Prostate gland (tissue), 2 donors: ENCODE measurements around the gene MYBL2. TPM values are rescaled to one million over a fixed set of nuclear protein-coding genes. Genes with fewer than 3 reads are reported as not detected.

Experiments
- DNase-seq: peaks from one replicate; pipeline ENCODE4 v3.0.0-alpha.2; 2019; ENCODE audit warnings: low spot score
- H3K27ac ChIP-seq, 2 donors: fragments of 200-600 bp; sonication (generic); 2 replicates each; pipeline ENCODE4 v1.5.1; 2017 to 2019
- H3K27me3 ChIP-seq: fragments of 200-600 bp; sonication (generic); replicated peaks from 2 replicates; pipeline ENCODE4 v1.5.1; 2019; ENCODE audit not compliant: insufficient read depth
- H3K36me3 ChIP-seq, 2 donors: fragments of 200-600 bp; sonication (generic); 1 replicate in 1 of 2; 2 replicates in 1 of 2; pipeline versions ENCODE4 v1.5.1 to v1.8.1; 2017 to 2019
- H3K4me1 ChIP-seq: fragments of 200-600 bp; sonication (generic); replicated peaks from 2 replicates; pipeline ENCODE4 v1.5.1; 2019
- H3K4me3 ChIP-seq, 2 donors: fragments of 200-600 bp; sonication (generic); 2 replicates each; pipeline ENCODE4 v1.5.1; 2017 to 2019
- H3K9me3 ChIP-seq: fragments of 200-600 bp; sonication (generic); 2 replicates; pipeline ENCODE4 v1.5.1; 2017
- CTCF ChIP-seq, 4 experiments: fragments of 200-600 bp in 2 of 4; fragments of 450-650 bp in 2 of 4; sonication (generic) in 2 of 4; IDR thresholded peaks; 1 replicate in 3 of 4; 2 replicates in 1 of 4; pipeline ENCODE4 v1.5.1; 2016 to 2019; ENCODE audit warnings: antibody characterized with exemption in 4 of 4, mild to moderate bottlenecking in 2 of 4, moderate library complexity in 2 of 4
- POLR2A ChIP-seq: fragments of 450-650 bp; IDR thresholded peaks from one replicate; pipeline ENCODE4 v1.6.1; 2016; ENCODE audit warnings: antibody characterized with exemption, mild to moderate bottlenecking
- POLR2AphosphoS5 ChIP-seq: sonication (generic); formaldehyde crosslinking; IDR thresholded peaks from one replicate; pipeline ENCODE4 v1.6.1; 2017; ENCODE audit warnings: antibody characterized with exemption
- WGBS: methylation state at CpG from one replicate; pipeline ENCODE4 v1.1.5; 2018; 5-methylcytosine and 5-hydroxymethylcytosine counted together
- intact Hi-C: fragments of 100-400 bp; cut with DNase I; formaldehyde crosslinking; loops from one replicate; pipeline ENCODE4 v1.14.2; 2022
- total RNA-seq, 2 donors: library from RNA; depleted of rRNA; stranded (reverse); fragments of >200 nt; gene quantifications; one replicate each; pipeline ENCODE4 v1.1.0, GENCODE V29; 2016

Gene MYBL2
- total RNA-seq, 2 donors from 2014 or later, result 0.36 to 11.6 TPM

DNA sequence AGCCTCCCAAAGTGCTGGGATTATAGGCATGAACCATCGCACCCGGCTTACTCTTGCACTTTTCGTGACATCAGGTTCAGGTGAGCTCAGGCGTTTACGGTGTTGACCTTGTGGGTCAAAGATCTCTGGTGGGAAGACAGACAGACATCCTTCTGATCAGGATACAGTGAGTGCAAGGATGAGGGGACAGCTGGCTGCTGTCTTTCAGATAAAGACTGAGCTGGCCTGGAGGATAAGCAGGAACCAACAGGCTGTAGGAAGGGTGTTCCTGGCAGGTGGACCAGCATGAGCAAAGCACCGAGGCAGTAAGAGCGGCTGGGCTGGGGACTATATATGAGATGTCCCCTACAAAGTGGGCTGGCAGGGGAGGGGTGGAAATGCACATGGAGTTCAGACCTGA is 71.0 kb downstream of the MYBL2 start:
- Histone ChIP-seq H3K27ac (no peak overlapping the region), H3K27me3 (no peaks in the 10 kb centered on the region), H3K36me3 (no peaks in the 10 kb centered on the region), H3K4me1 (no peaks in the 10 kb centered on the region), H3K9me3 (no peaks in the 10 kb centered on the region), H3K4me3 (no peak overlapping the region)
- intact Hi-C loops, result no loop called here
- no peak for TF ChIP-seq POLR2AphosphoS5
- TF ChIP-seq CTCF (IDR thresholded peaks at IDR 0.05), result no peak
- no peak for TF ChIP-seq POLR2A
- WGBS, result 90% methylated on average over 7 of the region's 7 CpGs
- no peak for DNase-seq

- Histone ChIP-seq H3K27ac (no peak overlapping the region), H3K4me3 (no peak overlapping the region), H3K36me3 (no peaks in the 10 kb centered on the region), H3K27me3 (no peaks in the 10 kb centered on the region), H3K4me1 (no peaks in the 10 kb centered on the region), H3K9me3 (no peaks in the 10 kb centered on the region)
- no peak for TF ChIP-seq POLR2A
- no peak for TF ChIP-seq POLR2AphosphoS5
- no peak for TF ChIP-seq CTCF (IDR thresholded peaks at IDR 0.05)
- intact Hi-C loops, result no loop called here
- 85% methylated on average over 9 of the region's 9 CpGs for WGBS
- DNase-seq, result no peak
These were observed 72.3 kb downstream of the MYBL2 start for GRCh38 chr20:43739148-43739749.

DNA sequence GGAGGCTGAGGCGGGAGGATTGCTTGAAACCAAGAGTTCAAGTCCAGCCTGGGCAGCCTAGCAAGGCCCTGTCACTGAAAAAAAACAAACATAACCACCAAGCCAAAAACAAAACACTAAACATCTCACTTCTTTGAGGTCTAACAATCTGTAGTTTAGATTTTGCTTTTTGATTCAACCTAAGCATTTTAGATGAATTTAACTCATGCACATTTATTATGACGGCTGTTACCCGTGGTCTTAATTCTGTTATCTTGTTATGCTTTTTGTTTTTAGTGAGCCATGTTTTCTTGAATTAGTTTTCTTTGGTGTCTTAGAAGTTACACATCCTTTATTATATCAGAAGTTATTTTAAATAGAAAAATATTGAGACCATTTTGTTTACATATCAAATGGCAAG is 73.7 kb downstream of the MYBL2 start:
- H3K4me1 ChIP-seq, result no peaks in the 10 kb centered on the region
- no peak for TF ChIP-seq POLR2A
- 95% methylated on average over 3 of the region's 3 CpGs for WGBS
- intact Hi-C loops, result no loop called here
- no peak overlapping the region for H3K4me3 ChIP-seq
- no peaks in the 10 kb centered on the region for H3K9me3 ChIP-seq
- no peaks in the 10 kb centered on the region for H3K36me3 ChIP-seq
- H3K27ac ChIP-seq, result no peak overlapping the region
- peaks cover 6% of the 10 kb centered on the region for H3K27me3 ChIP-seq
- DNase-seq, result no peak

DNA sequence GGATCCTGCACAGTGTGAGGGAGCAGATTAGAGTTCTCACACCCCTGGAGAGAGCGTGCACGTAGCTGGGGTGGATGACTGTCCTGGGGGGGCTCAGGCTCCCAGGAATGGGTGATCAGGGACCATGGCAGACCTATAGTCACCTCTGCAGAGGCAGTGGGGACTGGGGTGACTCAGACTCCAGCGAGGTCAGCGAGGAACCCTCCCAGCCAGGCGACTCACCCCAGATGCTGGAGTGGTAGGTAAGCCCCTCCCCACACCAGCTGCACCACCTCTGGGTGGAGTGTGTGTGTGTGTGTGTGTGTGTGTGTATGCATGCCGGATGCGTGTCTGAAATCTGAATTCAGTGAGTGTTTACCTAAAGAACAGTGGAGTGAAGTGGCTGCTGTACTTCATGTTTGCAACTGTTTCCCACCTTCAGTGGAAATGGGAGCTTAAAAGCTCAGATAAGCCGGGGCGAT is 77.3 kb downstream of the MYBL2 start:
- no peaks in the 10 kb centered on the region for H3K36me3 ChIP-seq
- H3K4me1 ChIP-seq, result no peaks in the 10 kb centered on the region
- intact Hi-C loops, result no loop called here
- TF ChIP-seq CTCF (IDR thresholded peaks at IDR 0.05) (no peak), POLR2A (no peak), POLR2AphosphoS5 (no peak)
- H3K27ac ChIP-seq, result no peak overlapping the region
- 60% methylated on average over 8 of the region's 9 CpGs for WGBS
- no peak for DNase-seq
- no peaks in the 10 kb centered on the region for H3K9me3 ChIP-seq
- H3K27me3 ChIP-seq, result peaks cover 6% of the 10 kb centered on the region
- H3K4me3 ChIP-seq, result no peak overlapping the region

DNA sequence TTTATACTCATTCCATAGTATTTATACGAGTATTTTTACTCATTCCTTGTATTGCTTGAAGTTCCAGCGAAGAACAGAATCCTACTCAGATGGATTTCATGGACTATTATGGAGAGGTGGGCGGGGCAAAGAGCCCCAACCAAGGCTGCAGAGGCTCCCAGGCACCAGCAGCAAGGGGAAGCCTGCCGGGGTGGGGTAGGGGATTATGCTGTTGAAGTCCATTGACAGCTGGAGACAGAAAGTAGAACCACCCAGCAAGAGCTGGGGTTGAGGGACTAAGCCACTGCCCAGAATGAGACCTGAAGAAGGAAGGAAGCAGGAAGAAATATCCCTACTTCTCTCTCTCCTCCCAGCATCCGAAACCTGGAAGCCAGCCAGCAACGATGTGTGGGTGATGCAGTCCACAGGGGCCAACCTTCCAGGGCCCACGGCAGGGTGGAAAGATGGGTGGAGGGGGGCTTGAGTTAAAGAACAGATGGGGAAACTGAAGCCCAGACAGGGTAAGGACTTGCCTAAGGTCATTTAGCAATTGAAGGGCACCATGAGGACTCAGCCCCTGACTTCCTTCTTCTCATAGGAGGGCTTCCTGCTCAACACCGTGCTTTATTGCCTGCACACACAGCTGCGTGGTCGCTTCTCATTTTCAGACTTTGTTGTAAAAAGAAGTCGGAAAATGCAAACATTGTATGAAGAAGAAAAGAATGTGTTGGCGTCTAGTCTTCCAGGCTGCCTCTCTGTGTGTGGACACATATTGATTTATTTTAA is 78.2 kb downstream of the MYBL2 start:
- TF ChIP-seq POLR2AphosphoS5, result no peak
- no peak for TF ChIP-seq POLR2A
- no peak for TF ChIP-seq CTCF (IDR thresholded peaks at IDR 0.05)
- Histone ChIP-seq H3K27me3 (peaks cover 6% of the 10 kb centered on the region), H3K4me3 (no peak overlapping the region), H3K27ac (no peak overlapping the region), H3K4me1 (no peaks in the 10 kb centered on the region), H3K9me3 (no peaks in the 10 kb centered on the region), H3K36me3 (no peaks in the 10 kb centered on the region)
- intact Hi-C loops, result no loop called here
- DNase-seq, result no peak
- 34% methylated on average over 12 of the region's 12 CpGs for WGBS
